Heart right ventricle (tissue), 16 donors: ENCODE results near the gene RGS9. TPM values are rescaled to one million over a fixed set of nuclear protein-coding genes. Genes with fewer than 3 reads are reported as not detected.
"Not testable (repeated sequence)": the region's sequence is repeated elsewhere in the genome, so short reads cannot be mapped to it uniquely, and the experiment has no call there.

Experiments
- ATAC-seq, 8 donors: fragments of 200-7000 bp; cut with Tn5 transposase; one replicate each; pipeline ENCODE4 v1.9.1; 2020; ENCODE audit warnings: mild to moderate bottlenecking in 8 of 8, moderate library complexity in 8 of 8, moderate number of reproducible peaks in 1 of 8
- DNase-seq, 2 donors: peaks; one replicate each; pipeline ENCODE4 v3.0.0-alpha.2; 2020
- H3K27ac ChIP-seq, 10 donors: fragments of 200-600 bp; sonication (generic) in 2 of 10; one replicate each; pipeline versions ENCODE4 v1.5.0 to v1.8.0; 2020 to 2022; ENCODE audit warnings: mild to moderate bottlenecking in 3 of 10
- H3K27me3 ChIP-seq, 7 donors: fragments of 200-600 bp; one replicate each; pipeline ENCODE4 v1.8.0; 2021 to 2022; ENCODE audit warnings: mild to moderate bottlenecking in 2 of 7
- H3K36me3 ChIP-seq, 9 donors: fragments of 200-600 bp; sonication (generic) in 1 of 9; one replicate each; pipeline versions ENCODE4 v1.5.0 to v1.8.0; 2020 to 2022; ENCODE audit warnings: mild to moderate bottlenecking in 2 of 9
- H3K4me1 ChIP-seq, 9 donors: fragments of 200-600 bp; sonication (generic) in 1 of 9; one replicate each; pipeline versions ENCODE4 v1.5.0 to v1.8.0; 2020 to 2022; ENCODE audit warnings: mild to moderate bottlenecking in 4 of 9
- H3K4me3 ChIP-seq, 10 donors: fragments of 200-600 bp; sonication (generic) in 2 of 10; one replicate each; pipeline versions ENCODE4 v1.5.0 to v1.8.0; 2020 to 2022; ENCODE audit warnings: mild to moderate bottlenecking in 7 of 10, moderate library complexity in 2 of 10
- H3K9me3 ChIP-seq, 11 donors: fragments of 200-600 bp in 10 of 11; sonication (generic) in 2 of 11; one replicate each; pipeline versions ENCODE4 v1.5.0 to v1.8.0; 2013 to 2022; ENCODE audit warnings: mild to moderate bottlenecking in 2 of 11, control low read depth in 1 of 11, moderate library complexity in 1 of 11
- CTCF ChIP-seq, 9 donors: fragments of 200-600 bp; sonication (generic) in 2 of 9; IDR thresholded peaks; one replicate each; pipeline versions ENCODE4 v1.5.0 to v1.8.0; 2021 to 2022; ENCODE audit warnings: antibody characterized with exemption in 9 of 9, mild to moderate bottlenecking in 5 of 9, moderate library complexity in 1 of 9
- WGBS, 2 donors: extraction: QIAGEN DNeasy Blood & Tissue Kit; methylation state at CpG; one replicate each; pipeline ENCODE4 v1.1.7; 2013; ENCODE audit warnings: inconsistent platforms in 1 of 2; 5-methylcytosine and 5-hydroxymethylcytosine counted together
- intact Hi-C, 10 donors: fragments of 100-400 bp; cut with DNase I; formaldehyde crosslinking; loops; one replicate each; pipeline versions ENCODE4 v1.11.1 to v1.14.2; 2022
- polyA plus RNA-seq, 2 donors: library from polyadenylated mRNA; stranded (reverse); fragments of 200-250 nt; gene quantifications; one replicate each; pipeline ENCODE4 v1.2.3, GENCODE V29; 2013
- total RNA-seq, 10 donors: library from RNA; stranded (reverse); fragmentation: NEBNext Ultra II Directional in 3 of 10; extraction: Animal tissue kit (Norgen Biotek cat#: 25700) in 3 of 10; gene quantifications; one replicate each; pipeline versions ENCODE4 v1.2.1 to v1.2.4, GENCODE V29; 2021 to 2023
- donor health status: Arrhythmogenic right ventricular cardiomyopathy.
- donor health status: ischemic (EF 13 %, LVEDD 7.1; RV severe dilation, severe dysfunction).
- donor health status: healthy with polysubstance abuse.
- donor health status: DM: no; HTN: yes; CAD: no.
- donor health status: DM: no; HTN: no; CAD: no.
- donor health status: ischemic (EF 25% LVEDD 6.9; RV normal size, moderate dysfunction).
- donor health status: ischemic (EF 25% LVEDD 5.7; RV mildly dilated, moderate dysfunction).
- donor health status: healthy.
- donor health status: DM: yes; HTN: yes; CAD: no.
- donor health status: Ischemic cardiomyopathy.
- donor health status: ischemic (EF 35%, LVEDD 5.7; RV mildly dilated, moderate dysfunction).
- donor health status: nonischemic (EF 11% LVEDD 7.7; RV severe dilation, severe dysfunction).
- donor health status: DM: yes; HTN: yes; CAD: no.
- donor health status: PGD.
- donor health status: ischemic (EF 29% LVEDD 5.4; RV normal size, mild dysfunction).
- donor health status: nonischemic (EF 23%, LVEDD 6.1; RV moderate dilation, normal function).

Gene RGS9
- total and polyA plus RNA-seq, 12 donors = 0.36 to 3.0 (median 1.1) TPM

- 59 to 71% methylated on average over 4 of the region's 4 CpGs for WGBS, 2 donors
- Histone ChIP-seq H3K36me3 (no peaks in the 10 kb centered on the region), H3K27ac (no peak overlapping the region), H3K27me3 (peaks cover 0 to 4% (median 0%) of the 10 kb centered on the region in 7 donors), H3K9me3 (no peaks in the 10 kb centered on the region), H3K4me3 (no peak overlapping the region), H3K4me1 (peaks cover 0 to 34% (median 7%) of the 10 kb centered on the region in 9 donors)
- no peak for DNase-seq
- TF ChIP-seq CTCF (IDR thresholded peaks at IDR 0.05) = no peak
- intact Hi-C loops = no loop called here
- no peak for ATAC-seq
These were observed 40.7 kb downstream of the RGS9 start for GRCh38 chr17:65177901-65178300.

- DNase-seq, H3K36me3 ChIP-seq, intact Hi-C loops, H3K4me3 ChIP-seq, H3K9me3 ChIP-seq, ATAC-seq: not testable (repeated sequence)
- Histone ChIP-seq H3K4me1 (peaks cover 0 to 19% (median 0%) of the 10 kb centered on the region in 9 donors), H3K27ac (peak overlapping the region in 1 of 10 donors; percentile 53), H3K27me3 (peaks cover 0 to 21% (median 0%) of the 10 kb centered on the region in 7 donors)
- 93 to 95% methylated on average over 12 of the region's 12 CpGs for WGBS, 2 donors
These were observed 43.1 kb downstream of the RGS9 start for GRCh38 chr17:65180276-65180675.

- 95 to 97% methylated on average over 4 of the region's 4 CpGs for WGBS, 2 donors
- H3K27ac ChIP-seq, H3K36me3 ChIP-seq, H3K9me3 ChIP-seq, ATAC-seq, intact Hi-C loops, H3K4me3 ChIP-seq, DNase-seq: not testable (repeated sequence)
- Histone ChIP-seq H3K4me1 (peaks cover 0 to 19% (median 0%) of the 10 kb centered on the region in 9 donors), H3K27me3 (peaks cover 0 to 26% (median 1%) of the 10 kb centered on the region in 7 donors)
These were observed 43.6 kb downstream of the RGS9 start for GRCh38 chr17:65180752-65181236.

- H3K27ac ChIP-seq = peak overlapping the region in 1 of 10 donors; percentile 66
- intact Hi-C loops = no loop called here
- peaks cover 0 to 33% (median 4%) of the 10 kb centered on the region in 7 donors for H3K27me3 ChIP-seq
These were observed 44.3 kb downstream of the RGS9 start for GRCh38 chr17:65181237-65182061.

GRCh38 chr17:65182233-65182632, 45.1 kb downstream of the RGS9 start:
- TF ChIP-seq CTCF (IDR thresholded peaks at IDR 0.05) = no peak
- DNase-seq (no peak), ATAC-seq (no peak)
- no peaks in the 10 kb centered on the region for H3K9me3 ChIP-seq
- intact Hi-C loops = no loop called here
- H3K27me3 ChIP-seq = peaks cover 0 to 40% (median 4%) of the 10 kb centered on the region in 7 donors
- H3K4me3 ChIP-seq = no peak overlapping the region
- peak overlapping the region in 1 of 10 donors; percentile 66 for H3K27ac ChIP-seq
- peaks cover 0 to 19% (median 0%) of the 10 kb centered on the region in 9 donors for H3K4me1 ChIP-seq
- 81% methylated on average over 9 of the region's 9 CpGs for WGBS, 2 donors
- no peaks in the 10 kb centered on the region for H3K36me3 ChIP-seq

More at GRCh38 chr17:65181237-65182061, 44.3 kb downstream of the RGS9 start:
- 88 to 90% methylated on average over 9 of the region's 9 CpGs for WGBS, 2 donors
- ATAC-seq = no peak
- TF ChIP-seq CTCF (IDR thresholded peaks at IDR 0.05) = no peak
- H3K9me3 ChIP-seq = no peaks in the 10 kb centered on the region
- H3K4me1 ChIP-seq = peaks cover 0 to 19% (median 0%) of the 10 kb centered on the region in 9 donors
- no peaks in the 10 kb centered on the region for H3K36me3 ChIP-seq
- DNase-seq = no peak
- no peak overlapping the region for H3K4me3 ChIP-seq
